NCI-H345 treated with DMSO at 0.1 percent for 48 hours (cell line): ENCODE results near the gene PSMA1.
"Not testable (repeated sequence)": the region's sequence is repeated elsewhere in the genome, so short reads cannot be mapped to it uniquely, and the experiment has no call there.

Experiments
- DNase-seq: peaks from one replicate; lab custom pipeline; 2025; ENCODE audit not compliant: unreplicated experiment; lab: John Stamatoyannopoulos, UW

The PSMA1 gene

GRCh38 chr11:14535166-14535565 lies 15.0 kb upstream of the PSMA1 start:
- DNase-seq = not testable (repeated sequence)

GRCh38 chr11:14529951-14530350 lies 9.8 kb upstream of the PSMA1 start:
- DNase-seq = no peak

GRCh38 chr11:14529321-14529720 lies 9.1 kb upstream of the PSMA1 start:
- DNase-seq = no peak

GRCh38 chr11:14522801-14523200 lies 2.6 kb upstream of the PSMA1 start:
- DNase-seq = no peak

- no peak for DNase-seq
Observed at GRCh38 chr11:14522245-14522644, 2.1 kb upstream of the PSMA1 start.

- DNase-seq = no peak
Observed at GRCh38 chr11:14520747-14521151, 563 bp upstream of the PSMA1 start.

- DNase-seq = no peak
Observed at GRCh38 chr11:14519597-14519916, 629 bp downstream of the PSMA1 start.

GRCh38 chr11:14518820-14519219 lies 1.4 kb downstream of the PSMA1 start:
- DNase-seq = no peak

GRCh38 chr11:14513800-14514199 lies 6.4 kb downstream of the PSMA1 start:
- DNase-seq = no peak

GRCh38 chr11:14506532-14506931 lies 13.7 kb downstream of the PSMA1 start:
- DNase-seq = no peak

- DNase-seq = no peak
Observed at GRCh38 chr11:14503023-14503422, 17.2 kb downstream of the PSMA1 start.

GRCh38 chr11:14502039-14502438 lies 18.1 kb downstream of the PSMA1 start:
- DNase-seq = no peak

- peak; percentile 57 for DNase-seq
Observed at GRCh38 chr11:14500181-14500651, 20.0 kb downstream of the PSMA1 start.

GRCh38 chr11:14499560-14500180 lies 20.5 kb downstream of the PSMA1 start, which contains the start of gene COPB1:
Gene COPB1, minus strand, starts transcription at chr11:14499811. Its CDS starts 883 bp downstream, at chr11:14498928.
- peak; percentile 84 for DNase-seq

GRCh38 chr11:14499178-14499559 lies 21.0 kb downstream of the PSMA1 start:
- no peak for DNase-seq

- no peak for DNase-seq
Observed at GRCh38 chr11:14480716-14481115, 39.5 kb downstream of the PSMA1 start.

- no peak for DNase-seq
Observed at GRCh38 chr11:14471127-14471526, 49.1 kb downstream of the PSMA1 start.

GRCh38 chr11:14463623-14464022 lies 56.6 kb downstream of the PSMA1 start:
- no peak for DNase-seq

GRCh38 chr11:14460147-14460546 lies 60.0 kb downstream of the PSMA1 start:
- DNase-seq = no peak

- DNase-seq = no peak
Observed at GRCh38 chr11:14458377-14458776, 61.8 kb downstream of the PSMA1 start.

GRCh38 chr11:14455648-14456430 lies 64.3 kb downstream of the PSMA1 start:
- DNase-seq = no peak
